Measurements from ENCODE around the gene TP73.

Gene TP73

GRCh38 chr1:3756394-3756793 is 104.1 kb downstream of the TP73 start:
- Histone ChIP-seq H3K36me3 (ENCODE audit: control insufficient read depth, low read length) (no peaks in the 10 kb centered on the region), H3F3A (ENCODE audit: control insufficient read depth, insufficient read depth) (no peaks in the 10 kb centered on the region), H3K27ac (ENCODE audit: low read depth, low read length) (no peak overlapping the region), H3K4me1 (ENCODE audit: control insufficient read depth, low read length) (no peaks in the 10 kb centered on the region), H3K9me2 (replicated peaks; ENCODE audit: control insufficient read depth, low read length) (no peaks in the 10 kb centered on the region), H3K9me3 (ENCODE audit: control insufficient read depth, insufficient read depth, low read length) (no peaks in the 10 kb centered on the region), H3K79me2 (ENCODE audit: control insufficient read depth, low read length) (no peaks in the 10 kb centered on the region), H3K4me2 (ENCODE audit: low read length) (no peak overlapping the region), H4K20me1 (ENCODE audit: control insufficient read depth, insufficient read depth, low read depth, low read length) (no peaks in the 10 kb centered on the region), H3K4me3 (ENCODE audit: low read length) (no peak overlapping the region), H3K27me3 (ENCODE audit: control insufficient read depth, low read length) (peaks cover 7% of the 10 kb centered on the region; the same call in 1 of the 2 replicates)
- no peak for TF ChIP-seq EZH2phosphoT487 (IDR thresholded peaks at IDR 0.05; ENCODE audit: borderline replicate concordance, low read length)

GRCh38 chr1:3759164-3759563 is 106.8 kb downstream of the TP73 start:
- Histone ChIP-seq H3K36me3 (ENCODE audit: control insufficient read depth, low read length) (no peaks in the 10 kb centered on the region), H3K4me1 (ENCODE audit: control insufficient read depth, low read length) (no peaks in the 10 kb centered on the region), H3K9me3 (ENCODE audit: control insufficient read depth, insufficient read depth, low read length) (no peaks in the 10 kb centered on the region), H3K27ac (ENCODE audit: low read depth, low read length) (no peak overlapping the region), H3F3A (ENCODE audit: control insufficient read depth, insufficient read depth) (no peaks in the 10 kb centered on the region), H3K4me3 (ENCODE audit: low read length) (no peak overlapping the region), H3K79me2 (ENCODE audit: control insufficient read depth, low read length) (no peaks in the 10 kb centered on the region), H3K9me2 (replicated peaks; ENCODE audit: control insufficient read depth, low read length) (no peaks in the 10 kb centered on the region), H4K20me1 (ENCODE audit: control insufficient read depth, insufficient read depth, low read depth, low read length) (no peaks in the 10 kb centered on the region), H3K4me2 (ENCODE audit: low read length) (no peak overlapping the region), H3K27me3 (ENCODE audit: control insufficient read depth, low read length) (peaks cover 7% of the 10 kb centered on the region; the same call in 1 of the 2 replicates)
- no peak for TF ChIP-seq CTCF (IDR thresholded peaks at IDR 0.05; ENCODE audit: low read depth, low read length, poor library complexity, severe bottlenecking)
- TF ChIP-seq EZH2phosphoT487 (IDR thresholded peaks at IDR 0.05; ENCODE audit: borderline replicate concordance, low read length) = no peak

GRCh38 chr1:3759796-3760195 is 107.5 kb downstream of the TP73 start:
- Histone ChIP-seq H3K27me3 (ENCODE audit: control insufficient read depth, low read length) (peaks cover 7% of the 10 kb centered on the region; the same call in 1 of the 2 replicates), H3K9me2 (replicated peaks; ENCODE audit: control insufficient read depth, low read length) (no peaks in the 10 kb centered on the region)

More at GRCh38 chr1:3759796-3760195, 107.5 kb downstream of the TP73 start:
- H3K4me1 ChIP-seq (ENCODE audit: control insufficient read depth, low read length) = no peaks in the 10 kb centered on the region
- no peak for TF ChIP-seq CTCF (IDR thresholded peaks at IDR 0.05; ENCODE audit: low read depth, low read length, poor library complexity, severe bottlenecking)
- no peak overlapping the region for H3K4me2 ChIP-seq (ENCODE audit: low read length)
- H3K79me2 ChIP-seq (ENCODE audit: control insufficient read depth, low read length) = no peaks in the 10 kb centered on the region
- H3K4me3 ChIP-seq (ENCODE audit: low read length) = no peak overlapping the region
- H3F3A ChIP-seq (ENCODE audit: control insufficient read depth, insufficient read depth) = no peaks in the 10 kb centered on the region
- no peaks in the 10 kb centered on the region for H4K20me1 ChIP-seq (ENCODE audit: control insufficient read depth, insufficient read depth, low read depth, low read length)
- no peaks in the 10 kb centered on the region for H3K9me3 ChIP-seq (ENCODE audit: control insufficient read depth, insufficient read depth, low read length)
- no peaks in the 10 kb centered on the region for H3K36me3 ChIP-seq (ENCODE audit: control insufficient read depth, low read length)
- H3K27ac ChIP-seq (ENCODE audit: low read depth, low read length) = no peak overlapping the region

Data from DOHH2 (cell line).